GM12875 (cell line): ENCODE results near the gene LRRK1.

Experiments
- H3K4me3 ChIP-seq: one replicate; pipeline ENCODE4 v1.5.1; 2011; ENCODE audit warnings: low read depth, low read length, control low read depth
- CTCF ChIP-seq: IDR thresholded peaks from 2 replicates; pipeline ENCODE4 v1.5.1; 2011; ENCODE audit warnings: low read depth, mild to moderate bottlenecking, control low read depth, inconsistent platforms, low read length, moderate library complexity, borderline replicate concordance; ENCODE audit not compliant: insufficient read depth

LRRK1 gene

DNA sequence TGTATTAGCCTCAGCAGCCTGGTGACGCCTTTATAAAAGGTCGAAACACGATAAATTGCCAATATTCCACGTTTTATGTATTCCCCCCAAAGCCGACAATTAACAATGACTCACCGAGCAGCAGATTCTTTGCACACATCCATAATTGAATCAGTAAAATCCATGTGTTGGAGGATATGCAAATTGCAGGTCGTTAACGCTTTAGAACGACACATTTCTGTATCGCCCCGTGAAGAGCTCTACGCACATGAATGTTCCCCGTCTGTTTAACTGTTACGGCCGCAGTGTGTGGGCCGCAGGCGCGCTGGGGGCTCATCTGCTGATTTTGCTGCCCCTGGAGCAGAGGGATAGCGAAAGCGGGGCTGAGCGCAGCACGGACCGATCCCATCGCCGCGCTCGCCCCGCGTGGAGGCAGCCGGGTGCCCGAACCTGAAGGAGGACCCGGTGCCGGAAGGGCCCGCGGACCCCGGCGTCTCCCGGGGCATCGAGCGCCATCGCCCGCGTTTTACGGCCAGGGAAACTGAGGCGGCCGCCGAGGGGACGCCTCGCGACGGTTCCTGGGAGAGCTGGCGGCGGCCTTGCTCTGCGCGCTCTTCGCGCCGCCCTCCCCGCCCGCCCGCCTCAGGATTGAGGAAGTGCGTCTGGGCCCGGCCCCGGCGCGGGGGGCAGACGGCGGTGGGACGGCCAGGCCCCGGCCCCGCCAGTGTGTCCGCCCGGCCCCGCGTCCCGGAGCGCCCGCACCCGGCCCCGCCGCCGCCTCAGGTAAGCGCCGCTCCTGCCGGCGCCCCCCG is at the start of gene LRRK1:
Gene LRRK1, plus strand, starts transcription at position 668 of the 791 bp plus-strand sequence. CDS start 5,276 bp downstream, outside the sequence.
- no peak for TF ChIP-seq CTCF
- peak within 1 kb of the TSS; percentile 97 for H3K4me3 ChIP-seq

DNA sequence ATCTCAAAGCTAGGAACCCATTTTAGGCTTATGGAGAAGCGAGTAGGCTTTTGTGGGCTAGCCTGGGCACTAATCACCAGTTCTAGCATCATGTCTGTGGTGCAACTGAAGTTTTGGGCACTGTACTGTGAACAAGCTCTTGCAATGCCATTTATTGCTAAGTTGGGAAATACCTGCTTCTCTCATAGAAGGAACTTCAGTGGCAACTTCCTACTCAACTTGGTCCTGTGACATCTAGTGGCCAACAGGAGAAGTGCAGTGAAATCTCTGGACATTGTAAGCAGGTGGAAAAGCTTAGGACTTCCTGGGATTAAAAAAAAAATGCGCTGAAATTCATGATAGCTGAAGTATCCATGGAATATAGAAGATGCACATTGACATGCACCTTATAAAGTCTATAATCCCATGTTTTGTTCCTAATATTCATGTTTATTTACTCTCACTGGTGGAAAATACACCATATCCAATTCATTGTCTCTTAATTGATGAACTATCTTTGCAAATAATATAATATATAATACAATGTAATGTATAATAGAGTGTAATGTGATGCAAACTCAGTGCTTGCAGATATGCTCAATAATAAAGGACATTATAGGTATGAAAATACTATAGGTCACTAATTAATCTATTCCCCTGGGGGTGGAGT is 46.0 kb upstream of the LRRK1 start:
- peak; percentile 80 for TF ChIP-seq CTCF
- no peak overlapping the region for H3K4me3 ChIP-seq

- TF ChIP-seq CTCF = no peak
- H3K4me3 ChIP-seq = no peak overlapping the region
These were observed 43.7 kb upstream of the LRRK1 start for GRCh38 chr15:100875495-100875894.

GRCh38 chr15:100875976-100876375 is 43.2 kb upstream of the LRRK1 start:
- H3K4me3 ChIP-seq = no peak overlapping the region
- TF ChIP-seq CTCF = no peak

GRCh38 chr15:100877551-100877950 is 41.6 kb upstream of the LRRK1 start:
- H3K4me3 ChIP-seq = no peak overlapping the region
- TF ChIP-seq CTCF = no peak

- no peak for TF ChIP-seq CTCF
- H3K4me3 ChIP-seq = no peak overlapping the region
These were observed 41.0 kb upstream of the LRRK1 start for GRCh38 chr15:100878130-100878529.

- TF ChIP-seq CTCF = no peak
- no peak overlapping the region for H3K4me3 ChIP-seq
These were observed 40.5 kb upstream of the LRRK1 start for GRCh38 chr15:100878648-100879047.
